ENCODE measurements around the gene TLX2.

The TLX2 gene

GRCh38 chr2:74513605-74514367 lies 464 bp upstream of the TLX2 start:
- peak; percentile 32 for DNase-seq

- DNase-seq, result peak; percentile 8
Measured at GRCh38 chr2:74515271-74515980, 1.2 kb downstream of the TLX2 start.

GRCh38 chr2:74515981-74516633 lies 1.9 kb downstream of the TLX2 start:
- no peak for DNase-seq

GRCh38 chr2:74516650-74517049 lies 2.4 kb downstream of the TLX2 start:
- no peak for DNase-seq

- DNase-seq, result no peak
Measured at GRCh38 chr2:74522516-74522915, 8.3 kb downstream of the TLX2 start.

- DNase-seq, result no peak
Measured at GRCh38 chr2:74524005-74524404, 9.8 kb downstream of the TLX2 start.

- DNase-seq, result no peak
Measured at GRCh38 chr2:74524955-74525716, 10.9 kb downstream of the TLX2 start.

GRCh38 chr2:74525717-74526648 lies 11.7 kb downstream of the TLX2 start, which contains the start of gene DQX1:
Gene DQX1, minus strand, starts transcription at chr2:74526231. Its CDS starts 502 bp downstream, at chr2:74525729.
- DNase-seq, result no peak

GRCh38 chr2:74526649-74527230 lies 12.5 kb downstream of the TLX2 start:
- DNase-seq, result no peak

GRCh38 chr2:74527741-74528140 lies 13.5 kb downstream of the TLX2 start:
- DNase-seq, result no peak

GRCh38 chr2:74528600-74529356 lies 14.5 kb downstream of the TLX2 start:
- no peak for DNase-seq

- DNase-seq, result peak; percentile 92
Measured at GRCh38 chr2:74529357-74530238, 15.3 kb downstream of the TLX2 start, which contains the start of the genes AUP1 and HTRA2. Gene AUP1, minus strand, starts transcription at chr2:74529706. Its CDS starts 77 bp downstream, at chr2:74529629. Gene HTRA2, plus strand, starts transcription at chr2:74529933. Its CDS starts 74 bp downstream, at chr2:74530007.

- no peak for DNase-seq
Measured at GRCh38 chr2:74530239-74531187, 16.3 kb downstream of the TLX2 start.

- no peak for DNase-seq
Measured at GRCh38 chr2:74531666-74532065, 17.4 kb downstream of the TLX2 start.

- no peak for DNase-seq
Measured at GRCh38 chr2:74532222-74532621, 18.0 kb downstream of the TLX2 start.

GRCh38 chr2:74533464-74533863 lies 19.2 kb downstream of the TLX2 start:
- DNase-seq, result no peak

GRCh38 chr2:74534411-74534810 lies 20.2 kb downstream of the TLX2 start:
- DNase-seq, result no peak

- DNase-seq, result no peak
Measured at GRCh38 chr2:74535440-74535965, 21.3 kb downstream of the TLX2 start.

Data from DMS79 treated with DMSO at 0.1 percent for 48 hours (cell line).